ENCODE data around the gene RALBP1. TPM values are rescaled to one million over a fixed set of nuclear protein-coding genes. Genes with fewer than 3 reads are reported as not detected.
A peak's percentile ranks its signal among the peaks of the same experiment; 100 is the strongest.

RALBP1 gene
- polyA plus RNA-seq, 1 donor from 2014 or later = 30.0 TPM

DNA sequence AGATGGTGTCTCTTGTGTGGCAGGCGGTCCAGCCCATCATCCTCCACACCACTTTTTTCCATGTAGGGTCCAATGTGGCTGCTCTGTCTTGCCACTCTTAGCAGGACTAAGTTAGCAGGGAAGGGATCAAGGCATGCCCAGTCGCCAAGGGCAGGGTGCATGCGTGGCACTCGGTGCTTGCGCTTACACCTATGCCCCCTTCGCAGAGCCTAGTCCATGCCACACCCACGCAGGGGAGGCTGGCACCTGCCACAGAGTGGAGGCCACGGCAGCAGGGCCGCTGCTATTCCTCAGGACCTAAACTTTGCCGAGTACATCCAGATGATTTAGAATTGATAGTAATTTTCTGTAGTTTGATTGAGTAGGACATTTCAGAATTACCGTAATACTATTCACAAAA, 59.5 kb downstream of the RALBP1 start:
- no peaks in the 10 kb centered on the region for H3K9me3 ChIP-seq (ENCODE audit: low read length)
- H3K4me2 ChIP-seq (ENCODE audit: low read length) = no peak overlapping the region
- H3K27me3 ChIP-seq (ENCODE audit: insufficient read depth, low read depth, low read length) = no peaks in the 10 kb centered on the region
- no peaks in the 10 kb centered on the region for H4K20me1 ChIP-seq (ENCODE audit: insufficient read depth)
- no peaks in the 10 kb centered on the region for H3K79me2 ChIP-seq (replicated peaks; ENCODE audit: insufficient read depth, low read length)
- TF ChIP-seq, protein P1, sequence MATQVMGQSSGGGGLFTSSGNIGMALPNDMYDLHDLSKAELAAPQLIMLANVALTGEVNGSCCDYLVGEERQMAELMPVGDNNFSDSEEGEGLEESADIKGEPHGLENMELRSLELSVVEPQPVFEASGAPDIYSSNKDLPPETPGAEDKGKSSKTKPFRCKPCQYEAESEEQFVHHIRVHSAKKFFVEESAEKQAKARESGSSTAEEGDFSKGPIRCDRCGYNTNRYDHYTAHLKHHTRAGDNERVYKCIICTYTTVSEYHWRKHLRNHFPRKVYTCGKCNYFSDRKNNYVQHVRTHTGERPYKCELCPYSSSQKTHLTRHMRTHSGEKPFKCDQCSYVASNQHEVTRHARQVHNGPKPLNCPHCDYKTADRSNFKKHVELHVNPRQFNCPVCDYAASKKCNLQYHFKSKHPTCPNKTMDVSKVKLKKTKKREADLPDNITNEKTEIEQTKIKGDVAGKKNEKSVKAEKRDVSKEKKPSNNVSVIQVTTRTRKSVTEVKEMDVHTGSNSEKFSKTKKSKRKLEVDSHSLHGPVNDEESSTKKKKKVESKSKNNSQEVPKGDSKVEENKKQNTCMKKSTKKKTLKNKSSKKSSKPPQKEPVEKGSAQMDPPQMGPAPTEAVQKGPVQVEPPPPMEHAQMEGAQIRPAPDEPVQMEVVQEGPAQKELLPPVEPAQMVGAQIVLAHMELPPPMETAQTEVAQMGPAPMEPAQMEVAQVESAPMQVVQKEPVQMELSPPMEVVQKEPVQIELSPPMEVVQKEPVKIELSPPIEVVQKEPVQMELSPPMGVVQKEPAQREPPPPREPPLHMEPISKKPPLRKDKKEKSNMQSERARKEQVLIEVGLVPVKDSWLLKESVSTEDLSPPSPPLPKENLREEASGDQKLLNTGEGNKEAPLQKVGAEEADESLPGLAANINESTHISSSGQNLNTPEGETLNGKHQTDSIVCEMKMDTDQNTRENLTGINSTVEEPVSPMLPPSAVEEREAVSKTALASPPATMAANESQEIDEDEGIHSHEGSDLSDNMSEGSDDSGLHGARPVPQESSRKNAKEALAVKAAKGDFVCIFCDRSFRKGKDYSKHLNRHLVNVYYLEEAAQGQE (IDR thresholded peaks at IDR 0.05; ENCODE audit: borderline replicate concordance) = no peak
- TF ChIP-seq EP300 (conservative IDR thresholded peaks at IDR 0.05; ENCODE audit: poor library complexity, severe bottlenecking) = no peak
- TF ChIP-seq POLR2AphosphoS5 (IDR thresholded peaks at IDR 0.05) = no peak
- TF ChIP-seq RAD21 (conservative IDR thresholded peaks at IDR 0.05) = no peak
- TF ChIP-seq, protein P2, sequence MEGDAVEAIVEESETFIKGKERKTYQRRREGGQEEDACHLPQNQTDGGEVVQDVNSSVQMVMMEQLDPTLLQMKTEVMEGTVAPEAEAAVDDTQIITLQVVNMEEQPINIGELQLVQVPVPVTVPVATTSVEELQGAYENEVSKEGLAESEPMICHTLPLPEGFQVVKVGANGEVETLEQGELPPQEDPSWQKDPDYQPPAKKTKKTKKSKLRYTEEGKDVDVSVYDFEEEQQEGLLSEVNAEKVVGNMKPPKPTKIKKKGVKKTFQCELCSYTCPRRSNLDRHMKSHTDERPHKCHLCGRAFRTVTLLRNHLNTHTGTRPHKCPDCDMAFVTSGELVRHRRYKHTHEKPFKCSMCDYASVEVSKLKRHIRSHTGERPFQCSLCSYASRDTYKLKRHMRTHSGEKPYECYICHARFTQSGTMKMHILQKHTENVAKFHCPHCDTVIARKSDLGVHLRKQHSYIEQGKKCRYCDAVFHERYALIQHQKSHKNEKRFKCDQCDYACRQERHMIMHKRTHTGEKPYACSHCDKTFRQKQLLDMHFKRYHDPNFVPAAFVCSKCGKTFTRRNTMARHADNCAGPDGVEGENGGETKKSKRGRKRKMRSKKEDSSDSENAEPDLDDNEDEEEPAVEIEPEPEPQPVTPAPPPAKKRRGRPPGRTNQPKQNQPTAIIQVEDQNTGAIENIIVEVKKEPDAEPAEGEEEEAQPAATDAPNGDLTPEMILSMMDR (IDR thresholded peaks at IDR 0.05; ENCODE audit: poor library complexity, severe bottlenecking) = no peak
- TF ChIP-seq SMC3 (conservative IDR thresholded peaks at IDR 0.05; ENCODE audit: poor library complexity) = no peak
- no peak for TF ChIP-seq TAF1 (IDR thresholded peaks at IDR 0.05; ENCODE audit: low read depth)
- no peak for TF ChIP-seq MXI1 (conservative IDR thresholded peaks at IDR 0.05; ENCODE audit: poor library complexity, severe bottlenecking)
- no peak for TF ChIP-seq EZH2 (IDR thresholded peaks at IDR 0.05; ENCODE audit: borderline replicate concordance, insufficient read depth, low read length, poor library complexity, severe bottlenecking)
- peaks cover 12% of the 10 kb centered on the region for H3K36me3 ChIP-seq (ENCODE audit: insufficient read depth, low read length)
- H3K9me2 ChIP-seq (ENCODE audit: insufficient read depth, low read length) = no peaks in the 10 kb centered on the region
- no peak overlapping the region for H3K9ac ChIP-seq (ENCODE audit: low read length)
- no peak overlapping the region for H2AFZ ChIP-seq (ENCODE audit: low read depth, low read length)
- no peak overlapping the region for H3K27ac ChIP-seq (ENCODE audit: low read length)
- no peak overlapping the region for H3K4me3 ChIP-seq (ENCODE audit: low read length)
- no peaks in the 10 kb centered on the region for H3F3A ChIP-seq (ENCODE audit: insufficient read depth, low read length, poor library complexity, severe bottlenecking)

DNA sequence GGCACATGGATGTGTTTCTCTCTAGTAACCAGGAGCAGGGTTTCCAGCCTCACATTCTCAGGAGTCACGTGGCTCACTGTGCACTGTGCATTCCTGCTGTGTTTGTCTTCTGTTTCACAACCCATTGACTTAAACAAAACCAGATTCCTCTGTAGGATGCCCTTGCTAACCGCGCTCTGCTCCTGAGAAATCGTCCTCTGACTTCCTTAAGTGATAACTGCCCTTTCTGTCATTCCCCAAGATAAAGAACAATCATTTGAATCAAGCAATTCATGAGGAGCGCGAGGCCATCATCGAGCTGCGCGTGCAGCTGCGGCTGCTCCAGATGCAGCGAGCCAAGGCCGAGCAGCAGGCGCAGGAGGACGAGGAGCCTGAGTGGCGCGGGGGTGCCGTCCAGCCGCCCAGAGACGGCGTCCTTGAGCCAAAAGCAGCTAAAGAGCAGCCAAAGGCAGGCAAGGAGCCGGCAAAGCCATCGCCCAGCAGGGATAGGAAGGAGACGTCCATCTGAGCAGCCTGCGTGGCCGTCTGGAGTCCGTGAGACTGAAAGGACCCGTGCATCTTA, 60.2 kb downstream of the RALBP1 start:
- no peak overlapping the region for H3K4me3 ChIP-seq (ENCODE audit: low read length)
- H3K79me2 ChIP-seq (replicated peaks; ENCODE audit: insufficient read depth, low read length) = no peaks in the 10 kb centered on the region
- H3K27me3 ChIP-seq (ENCODE audit: insufficient read depth, low read depth, low read length) = no peaks in the 10 kb centered on the region
- no peaks in the 10 kb centered on the region for H3F3A ChIP-seq (ENCODE audit: insufficient read depth, low read length, poor library complexity, severe bottlenecking)
- no peaks in the 10 kb centered on the region for H4K20me1 ChIP-seq (ENCODE audit: insufficient read depth)
- peak overlapping the region; percentile 5 for H3K27ac ChIP-seq (ENCODE audit: low read length)
- TF ChIP-seq RAD21 (conservative IDR thresholded peaks at IDR 0.05) = no peak
- no peak for TF ChIP-seq EZH2 (IDR thresholded peaks at IDR 0.05; ENCODE audit: borderline replicate concordance, insufficient read depth, low read length, poor library complexity, severe bottlenecking)
- TF ChIP-seq TAF1 (IDR thresholded peaks at IDR 0.05; ENCODE audit: low read depth) = no peak
- no peak overlapping the region for H3K9ac ChIP-seq (ENCODE audit: low read length)
- no peak overlapping the region for H2AFZ ChIP-seq (ENCODE audit: low read depth, low read length)
- H3K4me2 ChIP-seq (ENCODE audit: low read length) = no peak overlapping the region
- H3K36me3 ChIP-seq (ENCODE audit: insufficient read depth, low read length) = peaks cover 12% of the 10 kb centered on the region
- no peaks in the 10 kb centered on the region for H3K9me2 ChIP-seq (ENCODE audit: insufficient read depth, low read length)
- H3K9me3 ChIP-seq (ENCODE audit: low read length) = no peaks in the 10 kb centered on the region
